HepG2 (cell line): ENCODE measurements around the gene FYB1. TPM values are rescaled to one million over a fixed set of nuclear protein-coding genes. Genes with fewer than 3 reads are reported as not detected.

Source experiments
- AFF4 ChIP-seq: sonication (generic); formaldehyde crosslinking; IDR thresholded peaks from 2 replicates; pipeline ENCODE4 v1.4.0; 2020; ENCODE audit warnings: missing genetic modification reagents
- ATF5 ChIP-seq: sonication (generic); formaldehyde crosslinking; IDR thresholded peaks from 2 replicates; pipeline ENCODE4 v1.4.0; 2020; ENCODE audit warnings: mild to moderate bottlenecking, low read depth, missing genetic modification reagents
- CSRNP1 ChIP-seq: sonication (generic); formaldehyde crosslinking; IDR thresholded peaks from 2 replicates; pipeline ENCODE4 v1.8.1; 2023; ENCODE audit warnings: mild to moderate bottlenecking, missing genetic modification reagents
- HOMEZ ChIP-seq: IDR thresholded peaks from 2 replicates; pipeline ENCODE4 v1.6.1; 2016; ENCODE audit warnings: low read depth
- MNT ChIP-seq: fragments of 450-650 bp; IDR thresholded peaks from 2 replicates; pipeline ENCODE4 v1.6.1; 2016
- NFIB ChIP-seq: sonication (generic); formaldehyde crosslinking; IDR thresholded peaks from 2 replicates; pipeline ENCODE4 v1.9.0; 2021; ENCODE audit warnings: missing genetic modification reagents, mild to moderate bottlenecking, borderline replicate concordance
- SYNCRIP ChIP-seq: fragments of 200-400 bp; formaldehyde crosslinking; IDR thresholded peaks from 2 replicates; pipeline ENCODE4 v1.6.1; 2018; ENCODE audit warnings: mild to moderate bottlenecking, low read depth, low read length; ENCODE audit not compliant: insufficient read depth
- ZBTB43 ChIP-seq: sonication (generic); formaldehyde crosslinking; conservative IDR thresholded peaks from 2 replicates; pipeline ENCODE4 v1.4.0; 2020; ENCODE audit warnings: missing genetic modification reagents
- ZEB1 ChIP-seq: IDR thresholded peaks from 2 replicates; pipeline ENCODE4 v1.6.1; 2012; ENCODE audit warnings: mild to moderate bottlenecking, low read depth, inconsistent platforms; ENCODE audit not compliant: insufficient replicate concordance
- ZGPAT ChIP-seq: IDR thresholded peaks from 2 replicates; pipeline ENCODE4 v1.6.1; 2016; ENCODE audit warnings: mild to moderate bottlenecking
- ZNF17 ChIP-seq: sonication (generic); formaldehyde crosslinking; IDR thresholded peaks from 2 replicates; pipeline ENCODE4 v1.5.0; 2020; ENCODE audit warnings: mild to moderate bottlenecking, missing genetic modification reagents
- ZNF337 ChIP-seq: sonication (generic); formaldehyde crosslinking; IDR thresholded peaks from 2 replicates; pipeline ENCODE4 v1.5.1; 2020; ENCODE audit warnings: missing genetic modification reagents, low read depth, mild to moderate bottlenecking, borderline replicate concordance
- ZNF432 ChIP-seq: sonication (generic); formaldehyde crosslinking; IDR thresholded peaks from 2 replicates; pipeline ENCODE4 v1.5.0; 2020; ENCODE audit warnings: missing genetic modification reagents, mild to moderate bottlenecking, borderline replicate concordance
- polyA plus RNA-seq, 8 experiments: library from polyadenylated mRNA; depleted of rRNA in 3 of 8; stranded (reverse) in 7 of 8; unstranded in 1 of 8; fragments of >200 nt; fragmentation: Illumina TruSeq in 4 of 8; extraction: Trizol in 4 of 8; gene quantifications; 2 replicates each; pipeline versions ENCODE4 v1.2.1 to v1.2.3, GENCODE V29; 2011 to 2016; ENCODE audit warnings: low read depth in 4 of 8, missing spikeins in 1 of 8, mixed read lengths in 1 of 8; ENCODE audit not compliant: insufficient read depth in 1 of 8
- total RNA-seq, 5 experiments: library from RNA; depleted of rRNA; stranded (reverse); fragments of >200 nt; fragmentation: Illumina TruSeq; extraction: Trizol; gene quantifications; 2 replicates each; pipeline ENCODE4 v1.2.3, GENCODE V29; 2016; ENCODE audit warnings: low read depth in 1 of 5

Gene FYB1
- total and polyA plus RNA-seq, 2 of the 13 experiments (the other 11 are each of a cell fraction or from before 2014, with no cell fraction given), result 0.03 TPM; not detected in 1

- TF ChIP-seq ZBTB43 (CRISPR knock-in tag) (peak; percentile 45; the same call in 1 of the 2 replicates), ZGPAT (CRISPR knock-in tag) (peak; percentile 82; the same call in 1 of the 2 replicates), NFIB (CRISPR knock-in tag) (no peak), CSRNP1 (CRISPR knock-in tag) (peak; percentile 64; the same call in 1 of the 2 replicates), ZNF432 (CRISPR knock-in tag) (no peak), HOMEZ (no peak), ZEB1 (no peak), ATF5 (CRISPR knock-in tag) (no peak), SYNCRIP (no peak), ZNF17 (CRISPR knock-in tag) (no peak), ZNF337 (CRISPR knock-in tag) (no peak), MNT (no peak), AFF4 (CRISPR knock-in tag) (no peak)
Measured at GRCh38 chr5:39074017-39074814, 145.1 kb downstream of the FYB1 start, which contains the start of gene RICTOR (continued).
